Endothelial cell of umbilical vein (primary cell): ENCODE data around the gene ESYT3. TPM values are rescaled to one million over a fixed set of nuclear protein-coding genes. Genes with fewer than 3 reads are reported as not detected.

Experiments
- BruUV-seq: library from RNA; stranded (reverse); fragments of 400-500 nt; replicated peaks from 2 replicates; lab custom pipeline; 2021; lab: Mats Ljungman, UMichigan
- CTCF ChIA-PET: fragments of 300-600, 350-600 bp; sonication (Branson Sonifier 250); formaldehyde crosslinking; loops from one replicate; lab custom pipeline; 2021; ENCODE audit warnings: antibody characterized with exemption, inconsistent platforms; lab: Charles Lee
- POLR2A ChIA-PET: fragments of 300-600, 350-600 bp; sonication (Branson Sonifier 250); formaldehyde crosslinking; loops from one replicate; lab custom pipeline; 2021; ENCODE audit warnings: antibody characterized with exemption, inconsistent platforms; lab: Charles Lee
- DNase-seq: peaks from one replicate; pipeline ENCODE4 v3.0.0-alpha.2; 2011; ENCODE audit warnings: low read depth, low spot score
- FAIRE-seq: peaks from 2 replicates; lab custom pipeline; 2011; peaks lifted over from hg19 to GRCh38; lab: Jason Lieb, UNC
- H2AFZ ChIP-seq: 2 replicates; pipeline ENCODE4 v1.6.0; 2012; ENCODE audit warnings: low read depth, low read length, control low read depth, inconsistent platforms
- H3K27ac ChIP-seq: 2 replicates; pipeline ENCODE4 v1.5.1; 2011; ENCODE audit warnings: low read depth, mild to moderate bottlenecking, control low read depth, low read length, moderate library complexity; ENCODE audit not compliant: insufficient read depth
- H3K27me3 ChIP-seq, 2 experiments: 2 replicates each; pipeline versions ENCODE4 v1.6.0 to v1.6.1; 2011; ENCODE audit warnings: low read length in 2 of 2, mixed read lengths in 1 of 2; ENCODE audit not compliant: control insufficient read depth in 2 of 2, insufficient read depth in 2 of 2
- H3K36me3 ChIP-seq, 2 experiments: 2 replicates in 1 of 2; 3 replicates in 1 of 2; pipeline ENCODE4 v1.5.1; 2011; ENCODE audit warnings: low read length in 2 of 2, mild to moderate bottlenecking in 1 of 2, moderate library complexity in 1 of 2; ENCODE audit not compliant: control insufficient read depth in 2 of 2, insufficient read depth in 2 of 2; ENCODE audit errors: extremely low read depth in 1 of 2
- H3K4me1 ChIP-seq: 3 replicates; pipeline ENCODE4 v1.5.1; 2011; ENCODE audit warnings: mild to moderate bottlenecking, low read length; ENCODE audit not compliant: control insufficient read depth, insufficient read depth; ENCODE audit errors: extremely low read depth
- H3K4me2 ChIP-seq: 2 replicates; pipeline ENCODE4 v1.6.1; 2011; ENCODE audit warnings: low read length, control low read depth, mixed read lengths; ENCODE audit not compliant: insufficient read depth
- H3K4me3 ChIP-seq, 3 experiments: fragments of 200-600 bp in 1 of 3; sonication (generic), shearing (Covaris generic) in 1 of 3; replicated peaks in 1 of 3; 2 replicates each; pipeline ENCODE4 v1.5.1; 2011 to 2016; ENCODE audit warnings: control low read depth in 3 of 3, low read length in 3 of 3, mild to moderate bottlenecking in 2 of 3, inconsistent platforms in 1 of 3, low read depth in 1 of 3, moderate library complexity in 1 of 3; ENCODE audit not compliant: insufficient read depth in 1 of 3
- H3K79me2 ChIP-seq: 2 replicates; pipeline ENCODE4 v1.6.0; 2012; ENCODE audit warnings: low read length, inconsistent platforms; ENCODE audit not compliant: control insufficient read depth, insufficient read depth
- H3K9ac ChIP-seq: replicated peaks from 2 replicates; pipeline ENCODE3; 2011; ENCODE audit warnings: low read length, control low read depth; ENCODE audit not compliant: insufficient read depth; ENCODE audit errors: extremely low read depth
- H3K9me1 ChIP-seq: replicated peaks from 3 replicates; pipeline ENCODE4 v1.6.0; 2011; ENCODE audit warnings: mild to moderate bottlenecking, low read length; ENCODE audit not compliant: control insufficient read depth, insufficient read depth; ENCODE audit errors: extremely low read depth
- H3K9me3 ChIP-seq: replicated peaks from 2 replicates; pipeline ENCODE4 v1.5.1; 2012; ENCODE audit warnings: low read length, inconsistent platforms; ENCODE audit not compliant: control insufficient read depth, insufficient read depth
- H4K20me1 ChIP-seq: replicated peaks from 2 replicates; pipeline ENCODE3; 2011; ENCODE audit warnings: mild to moderate bottlenecking, low read length; ENCODE audit not compliant: control insufficient read depth, insufficient read depth; ENCODE audit errors: extremely low read depth
- CTCF ChIP-seq, 2 donors: IDR thresholded peaks; 1 replicate in 1 of 2; 2 replicates in 1 of 2; pipeline ENCODE4 v1.5.1; 2011; ENCODE audit warnings: low read length in 2 of 2, mild to moderate bottlenecking in 2 of 2, moderate library complexity in 2 of 2, control low read depth in 1 of 2, inconsistent platforms in 1 of 2, low read depth in 1 of 2; ENCODE audit not compliant: insufficient read depth in 1 of 2; ENCODE audit errors: extremely low read depth in 1 of 2
- EZH2 ChIP-seq: IDR thresholded peaks from 2 replicates; pipeline ENCODE4 v1.6.1; 2012; ENCODE audit warnings: borderline replicate concordance, low read depth, mild to moderate bottlenecking, moderate library complexity, low read length, inconsistent platforms; ENCODE audit not compliant: severe bottlenecking
- FOS ChIP-seq: IDR thresholded peaks from 2 replicates; pipeline ENCODE4 v1.6.1; 2011; ENCODE audit warnings: mild to moderate bottlenecking, low read length, moderate library complexity, borderline replicate concordance; ENCODE audit not compliant: insufficient read depth
- GATA2 ChIP-seq: IDR thresholded peaks from 2 replicates; pipeline ENCODE4 v1.7.0; 2011; ENCODE audit warnings: low read depth, mild to moderate bottlenecking, moderate library complexity, mixed read lengths, low read length; ENCODE audit not compliant: insufficient read length, insufficient read depth
- JUN ChIP-seq: IDR thresholded peaks from 2 replicates; pipeline ENCODE4 v1.6.1; 2011; ENCODE audit warnings: borderline replicate concordance, low read depth; ENCODE audit not compliant: insufficient read length, insufficient read depth
- MAX ChIP-seq: IDR thresholded peaks from 2 replicates; pipeline ENCODE4 v1.6.1; 2011; ENCODE audit not compliant: insufficient read depth, insufficient read length
- MYC ChIP-seq: IDR thresholded peaks from one replicate; pipeline ENCODE4 v1.6.1; 2011; ENCODE audit warnings: mild to moderate bottlenecking, low read depth, low read length
- POLR2A ChIP-seq: IDR thresholded peaks from 2 replicates; pipeline ENCODE4 v1.6.1; 2012; ENCODE audit warnings: low read depth, mild to moderate bottlenecking, control low read depth, low read length
- POLR2AphosphoS5 ChIP-seq: IDR thresholded peaks from 2 replicates; pipeline ENCODE4 v1.6.1; 2012; ENCODE audit warnings: low read depth, mild to moderate bottlenecking, control low read depth, low read length, moderate library complexity; ENCODE audit not compliant: insufficient read depth
- dilution Hi-C: fragments of 300-500 bp; cut with MboI; formaldehyde crosslinking; loops from one replicate; pipeline ENCODE4 v1.15.0; 2019; ENCODE audit warnings: low sequenced_read_pairs; ENCODE audit not compliant: extremely low pct_ligation_motif_present
- intact Hi-C: fragments of 100-400 bp; cut with micrococcal nuclease; formaldehyde crosslinking; loops from one replicate; pipeline ENCODE4 v1.10.0; 2022
- polyA plus RNA-seq, 4 experiments: library from polyadenylated mRNA; depleted of rRNA in 3 of 4; stranded (reverse) in 3 of 4; unstranded in 1 of 4; fragments of >200 nt; gene quantifications; 2 replicates each; pipeline versions ENCODE4 v1.2.1 to v1.2.3, GENCODE V29; 2011 to 2012; ENCODE audit warnings: missing spikeins in 1 of 4
- total RNA-seq: library from RNA; stranded (reverse); gene quantifications from 2 replicates; pipeline ENCODE4 v1.2.3, GENCODE V29; 2021

The ESYT3 gene
- total and polyA plus RNA-seq, 2 donors (not counting 3 experiments of a cell fraction or from before 2014, with no cell fraction given): not detected

DNA sequence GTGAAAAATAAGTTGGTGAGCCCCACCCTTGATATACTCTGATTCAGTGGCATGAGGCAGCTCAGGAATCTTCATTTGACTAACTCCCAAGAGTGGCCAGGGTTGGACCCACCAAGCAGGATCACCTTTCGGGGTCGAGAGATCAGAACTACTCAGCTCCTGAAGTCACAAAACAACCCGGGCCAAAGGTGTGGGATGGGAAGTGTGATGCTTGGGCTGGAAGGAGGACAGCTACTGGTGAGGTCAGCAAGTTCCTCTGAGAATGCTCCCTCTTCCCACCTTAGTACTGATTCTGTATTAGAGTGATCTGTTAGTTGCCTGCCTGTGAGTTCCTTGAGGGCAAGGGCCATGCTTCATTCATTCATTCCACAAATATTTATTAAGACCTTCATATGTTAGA, 15.1 kb downstream of the ESYT3 start:
- no peaks in the 10 kb centered on the region for H4K20me1 ChIP-seq
- H3K27ac ChIP-seq: no peak overlapping the region
- H3K9ac ChIP-seq: no peak overlapping the region
- ChIA-PET POLR2A (no interaction called here), CTCF (interaction anchor here (1.0 kb wide), 1 partner anchor 32 kb away, joined by 3 read pairs; no protein-coding TSS in a partner anchor)
- no peaks in the 10 kb centered on the region for H3K9me1 ChIP-seq
- no peak for DNase-seq
- H3K27me3 ChIP-seq: peaks cover 0 to 2% of the 10 kb centered on the region in 2 experiments
- H3K4me2 ChIP-seq: no peak overlapping the region
- no TSS peak for BruUV-seq
- H3K9me3 ChIP-seq: no peaks in the 10 kb centered on the region
- no peak for FAIRE-seq
- no peak overlapping the region for H3K4me3 ChIP-seq
- no peak overlapping the region for H2AFZ ChIP-seq
- H3K36me3 ChIP-seq: no peaks in the 10 kb centered on the region
- intact Hi-C loops (no loop called here), dilution Hi-C loops (no loop called here)
- H3K4me1 ChIP-seq: no peaks in the 10 kb centered on the region
- no peaks in the 10 kb centered on the region for H3K79me2 ChIP-seq
- TF ChIP-seq JUN: no peak
- TF ChIP-seq FOS: no peak
- no peak for TF ChIP-seq GATA2
- TF ChIP-seq EZH2: no peak

DNA sequence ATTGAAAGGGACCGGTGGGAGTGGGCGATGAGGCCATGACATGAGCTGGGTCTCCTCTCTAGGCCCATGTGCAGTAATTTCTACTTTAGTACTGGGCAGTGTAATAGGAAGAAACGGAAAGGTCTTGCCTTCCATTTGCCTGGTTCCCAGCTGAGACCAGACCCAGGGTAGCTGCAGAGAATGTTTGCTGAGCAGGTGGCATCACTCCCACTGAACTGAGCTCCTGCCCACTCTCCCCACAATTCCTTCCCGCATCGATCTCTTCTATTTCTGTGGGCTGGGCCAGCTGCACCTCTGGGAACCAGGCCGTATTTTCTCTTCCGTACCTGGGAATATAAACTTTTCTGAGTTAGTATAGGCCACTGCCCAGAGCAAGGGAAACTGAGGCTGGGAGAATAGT, 15.8 kb downstream of the ESYT3 start:
- Histone ChIP-seq H2AFZ (no peak overlapping the region), H3K4me3 (no peak overlapping the region), H3K36me3 (no peaks in the 10 kb centered on the region), H3K9me1 (no peaks in the 10 kb centered on the region), H3K79me2 (no peaks in the 10 kb centered on the region), H3K9me3 (no peaks in the 10 kb centered on the region), H3K4me2 (no peak overlapping the region), H3K27me3 (peaks cover 0 to 2% of the 10 kb centered on the region in 2 experiments), H3K4me1 (no peaks in the 10 kb centered on the region), H3K27ac (no peak overlapping the region), H3K9ac (no peak overlapping the region), H4K20me1 (no peaks in the 10 kb centered on the region)
- DNase-seq (no peak), FAIRE-seq (no peak)
- TF ChIP-seq MAX (no peak), MYC (no peak), CTCF (IDR thresholded peaks at IDR 0.05; ENCODE audit: extremely low read depth in 1 of 2, insufficient read depth in 1 of 2, low read depth in 1 of 2, low read length in 2 of 2) (no peak), POLR2AphosphoS5 (no peak), EZH2 (no peak), JUN (no peak), FOS (no peak), POLR2A (no peak), GATA2 (no peak)
- dilution Hi-C loops (no loop called here), intact Hi-C loops (no loop called here)
- POLR2A ChIA-PET: no interaction called here
- CTCF ChIA-PET: no interaction called here
- BruUV-seq: no TSS peak
